WI38 (cell line): ENCODE measurements around the gene COL20A1.

ENCODE experiments used
- H3K4me3 ChIP-seq: 2 replicates; pipeline ENCODE4 v1.5.1; 2011; ENCODE audit warnings: low read depth, mild to moderate bottlenecking, control low read depth, low read length
- CTCF ChIP-seq: IDR thresholded peaks from 2 replicates; pipeline ENCODE4 v1.5.1; 2012; ENCODE audit warnings: low read depth, mild to moderate bottlenecking, control low read depth, low read length

COL20A1 gene

DNA sequence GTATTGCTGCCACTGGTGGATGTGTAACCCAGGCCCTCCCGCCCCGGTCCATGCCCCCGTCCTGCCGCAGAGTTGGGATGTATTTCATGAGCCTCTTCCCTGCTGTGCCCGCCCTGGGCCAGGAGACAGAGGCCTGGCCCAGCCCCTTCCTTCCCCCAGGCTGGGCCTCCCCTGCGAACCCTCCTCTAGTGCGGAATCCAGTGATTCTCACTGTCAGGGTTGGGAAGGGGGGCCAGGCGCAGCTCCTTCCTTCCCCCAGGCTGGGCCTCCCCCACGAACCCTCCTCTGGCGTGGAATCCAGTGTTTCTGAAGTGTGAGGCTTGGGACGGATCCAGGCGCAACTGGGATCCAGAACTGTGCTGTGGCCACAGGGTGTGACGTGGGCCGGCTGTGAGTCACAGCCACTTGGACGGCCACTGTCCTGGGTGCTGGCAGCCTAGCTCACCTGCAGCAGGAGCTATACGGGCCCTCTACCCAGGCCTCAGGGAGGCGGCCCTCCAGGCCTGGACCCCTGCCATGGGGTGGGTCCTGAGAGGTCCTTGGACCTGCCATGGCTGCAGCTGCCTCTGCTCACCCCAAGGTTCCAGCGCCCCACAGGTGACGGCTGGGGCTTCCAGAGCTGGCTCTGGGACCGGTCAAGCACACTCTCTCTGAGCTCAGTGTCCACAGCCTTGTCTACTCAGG is 28.3 kb downstream of the COL20A1 start:
- no peak for TF ChIP-seq CTCF
- H3K4me3 ChIP-seq = no peak overlapping the region

GRCh38 chr20:63322146-63322932 is 29.4 kb downstream of the COL20A1 start:
- H3K4me3 ChIP-seq = no peak overlapping the region
- TF ChIP-seq CTCF = no peak

GRCh38 chr20:63322933-63323273 is 29.9 kb downstream of the COL20A1 start:
- H3K4me3 ChIP-seq = no peak overlapping the region
- no peak for TF ChIP-seq CTCF

DNA sequence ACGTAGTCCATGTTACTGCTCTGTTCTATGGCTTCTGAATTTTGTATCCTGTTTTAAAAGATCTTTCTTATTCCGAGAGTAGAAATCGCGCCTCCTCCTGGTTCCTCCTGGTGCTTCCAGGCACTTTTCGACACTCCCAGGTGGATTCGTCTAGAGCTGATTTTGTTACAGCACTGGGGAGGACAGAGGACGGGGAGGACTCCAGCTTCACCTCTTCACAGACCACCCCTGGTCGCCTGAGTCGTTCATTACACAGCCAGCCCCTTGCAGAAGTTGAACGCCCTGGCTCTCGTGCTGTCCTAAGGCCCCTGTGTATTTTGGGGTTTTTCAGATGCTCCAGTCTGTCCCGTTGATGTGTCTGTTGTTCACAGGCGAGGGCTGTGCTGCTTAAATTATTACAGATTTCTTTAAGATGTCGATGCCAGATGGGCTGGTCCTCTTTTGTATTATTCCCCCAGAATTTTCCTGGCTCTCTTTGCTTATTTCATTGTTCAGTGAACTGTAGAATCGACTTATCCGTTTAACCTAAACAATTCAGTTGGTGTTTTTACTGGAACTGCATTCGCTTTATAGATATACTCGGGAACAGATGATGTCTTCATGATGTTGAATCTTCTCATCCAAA is 30.5 kb downstream of the COL20A1 start:
- H3K4me3 ChIP-seq = no peak overlapping the region
- TF ChIP-seq CTCF = no peak

DNA sequence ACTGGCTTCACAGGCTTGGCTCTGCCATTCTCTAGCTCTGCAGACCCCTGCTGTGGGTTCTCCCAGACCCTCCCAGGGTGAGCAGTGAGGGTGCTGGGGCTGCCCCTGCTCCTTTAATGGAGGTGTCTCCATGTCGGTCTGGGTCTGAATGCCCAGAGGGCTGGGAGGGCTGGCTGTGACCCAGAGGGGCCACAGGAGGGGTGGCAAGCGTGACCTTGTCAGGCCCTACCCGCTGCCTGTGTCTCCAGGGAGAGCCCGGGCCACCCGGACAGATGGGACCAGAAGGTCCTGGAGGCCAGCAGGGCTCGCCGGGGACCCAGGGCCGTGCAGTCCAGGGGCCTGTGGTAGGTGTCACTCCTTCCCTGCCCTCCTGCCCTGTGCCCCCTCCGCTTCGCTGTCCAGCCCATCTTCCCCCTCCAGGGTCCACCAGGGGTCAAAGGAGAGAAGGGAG is 32.1 kb downstream of the COL20A1 start:
- no peak for TF ChIP-seq CTCF
- H3K4me3 ChIP-seq = no peak overlapping the region

- no peak for TF ChIP-seq CTCF
- no peak overlapping the region for H3K4me3 ChIP-seq
Measured at GRCh38 chr20:63325554-63326313, 32.7 kb downstream of the COL20A1 start.
